Measurements from ENCODE around the gene OSER1.
A peak's percentile ranks its signal among the peaks of the same experiment; 100 is the strongest.

The OSER1 gene

DNA sequence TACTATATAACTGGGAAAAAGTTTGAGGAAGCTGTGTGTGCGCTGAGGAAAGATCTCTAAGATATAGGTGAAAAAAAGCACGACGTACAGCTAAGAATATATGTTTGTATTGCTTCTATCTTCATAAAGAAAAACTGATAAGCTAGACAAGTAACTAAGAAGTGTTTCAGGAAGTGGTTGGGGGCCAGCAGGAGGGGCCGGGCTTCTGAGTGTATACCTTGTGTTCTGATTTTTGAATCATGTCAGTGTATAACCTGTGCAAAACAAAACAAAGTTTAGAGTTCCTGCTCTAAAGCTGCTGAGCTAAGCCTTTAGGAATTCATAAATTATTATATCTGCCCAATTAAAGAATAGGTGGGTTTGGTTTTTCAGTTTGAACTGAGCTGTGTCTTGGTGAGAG, 7.9 kb upstream of the OSER1 start:
- peak overlapping the region; percentile 69 for H3K4me2 ChIP-seq (ENCODE audit: insufficient read depth, low read length)
- H3K4me3 ChIP-seq (ENCODE audit: low read depth in 1 of 2, low read length in 2 of 2), result peak overlapping the region in 1 of 2 experiments; percentile 48; a peak in 1 of 4 replicates
- peak overlapping the region; percentile 70 for H3K27ac ChIP-seq (ENCODE audit: low read length)
- no peak overlapping the region for H2AFZ ChIP-seq (ENCODE audit: low read depth, low read length)
- H3K79me2 ChIP-seq (ENCODE audit: insufficient read depth, low read length), result no peaks in the 10 kb centered on the region
- no peaks in the 10 kb centered on the region for H3K9me3 ChIP-seq (ENCODE audit: insufficient read depth, low read length, severe bottlenecking)
- ATAC-seq (ENCODE audit: insufficient read depth, low read depth) (peak; percentile 65), DNase-seq (peak; percentile 55)
- H4K20me1 ChIP-seq (ENCODE audit: insufficient read depth, low read length), result no peaks in the 10 kb centered on the region
- no peaks in the 10 kb centered on the region for H3K36me3 ChIP-seq (ENCODE audit: insufficient read depth, low read length)
- peak overlapping the region; percentile 38; the same call in 1 of the 2 replicates for H3K9ac ChIP-seq (ENCODE audit: low read depth, low read length)
- peaks cover 40% of the 10 kb centered on the region for H3K4me1 ChIP-seq (ENCODE audit: insufficient read depth, low read length)
- no peaks in the 10 kb centered on the region for H3K27me3 ChIP-seq (ENCODE audit: insufficient read depth, low read length, poor library complexity)
- no peak for TF ChIP-seq EZH2 (IDR thresholded peaks at IDR 0.05; ENCODE audit: borderline replicate concordance, low read depth, low read length, severe bottlenecking)
- TF ChIP-seq, protein P1, sequence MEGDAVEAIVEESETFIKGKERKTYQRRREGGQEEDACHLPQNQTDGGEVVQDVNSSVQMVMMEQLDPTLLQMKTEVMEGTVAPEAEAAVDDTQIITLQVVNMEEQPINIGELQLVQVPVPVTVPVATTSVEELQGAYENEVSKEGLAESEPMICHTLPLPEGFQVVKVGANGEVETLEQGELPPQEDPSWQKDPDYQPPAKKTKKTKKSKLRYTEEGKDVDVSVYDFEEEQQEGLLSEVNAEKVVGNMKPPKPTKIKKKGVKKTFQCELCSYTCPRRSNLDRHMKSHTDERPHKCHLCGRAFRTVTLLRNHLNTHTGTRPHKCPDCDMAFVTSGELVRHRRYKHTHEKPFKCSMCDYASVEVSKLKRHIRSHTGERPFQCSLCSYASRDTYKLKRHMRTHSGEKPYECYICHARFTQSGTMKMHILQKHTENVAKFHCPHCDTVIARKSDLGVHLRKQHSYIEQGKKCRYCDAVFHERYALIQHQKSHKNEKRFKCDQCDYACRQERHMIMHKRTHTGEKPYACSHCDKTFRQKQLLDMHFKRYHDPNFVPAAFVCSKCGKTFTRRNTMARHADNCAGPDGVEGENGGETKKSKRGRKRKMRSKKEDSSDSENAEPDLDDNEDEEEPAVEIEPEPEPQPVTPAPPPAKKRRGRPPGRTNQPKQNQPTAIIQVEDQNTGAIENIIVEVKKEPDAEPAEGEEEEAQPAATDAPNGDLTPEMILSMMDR (IDR thresholded peaks at IDR 0.05; ENCODE audit: borderline replicate concordance, extremely low read depth, low read length, poor library complexity, severe bottlenecking), result no peak

DNA sequence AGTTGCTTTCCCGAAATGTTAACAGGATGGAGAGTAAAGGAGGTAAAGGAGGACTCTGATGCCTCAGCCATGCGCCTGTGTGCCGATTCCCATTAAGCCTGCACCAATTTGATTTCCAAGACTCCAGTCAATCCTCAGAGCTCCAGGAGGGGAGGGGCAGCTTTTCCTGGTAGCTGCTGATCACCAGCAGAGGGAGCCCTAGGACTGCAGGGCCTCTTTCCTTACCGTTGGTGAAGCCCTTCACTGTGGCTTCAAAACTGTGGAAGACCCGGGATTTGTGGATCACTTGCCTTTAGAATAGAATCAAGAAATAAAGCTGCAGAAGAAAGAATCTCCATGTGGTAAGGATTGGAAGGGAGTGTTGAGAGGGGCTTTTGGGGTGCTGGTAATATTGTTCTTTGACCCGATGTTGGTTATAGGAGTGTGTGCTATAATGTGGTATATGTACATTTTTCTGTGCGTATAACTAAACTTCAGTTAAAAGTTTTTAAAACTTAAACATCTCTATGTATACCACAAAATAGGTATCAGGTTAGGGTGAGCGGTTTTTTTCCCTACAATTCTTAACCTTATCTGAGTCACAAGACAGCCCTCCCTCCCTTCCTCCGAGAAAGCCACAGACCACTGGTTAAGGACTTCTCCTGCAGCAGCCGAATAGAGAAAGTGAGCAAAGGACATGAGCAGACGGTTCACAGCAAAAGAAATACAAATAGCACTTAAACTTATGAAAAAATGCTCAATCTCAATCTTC, 6.9 kb upstream of the OSER1 start:
- no peaks in the 10 kb centered on the region for H3K79me2 ChIP-seq (ENCODE audit: insufficient read depth, low read length)
- H4K20me1 ChIP-seq (ENCODE audit: insufficient read depth, low read length), result no peaks in the 10 kb centered on the region
- H3K36me3 ChIP-seq (ENCODE audit: insufficient read depth, low read length), result no peaks in the 10 kb centered on the region
- ATAC-seq (ENCODE audit: insufficient read depth, low read depth) (peak; percentile 74), DNase-seq (peak; percentile 77)
- H3K9ac ChIP-seq (ENCODE audit: low read depth, low read length), result peak overlapping the region; percentile 38
- no peaks in the 10 kb centered on the region for H3K27me3 ChIP-seq (ENCODE audit: insufficient read depth, low read length, poor library complexity)
- H3K4me2 ChIP-seq (ENCODE audit: insufficient read depth, low read length), result peak overlapping the region; percentile 69
- no peaks in the 10 kb centered on the region for H3K9me3 ChIP-seq (ENCODE audit: insufficient read depth, low read length, severe bottlenecking)
- peak overlapping the region; percentile 70 for H3K27ac ChIP-seq (ENCODE audit: low read length)
- peaks cover 40% of the 10 kb centered on the region for H3K4me1 ChIP-seq (ENCODE audit: insufficient read depth, low read length)
- H2AFZ ChIP-seq (ENCODE audit: low read depth, low read length), result peak overlapping the region; percentile 52
- H3K4me3 ChIP-seq (ENCODE audit: low read depth in 1 of 2, low read length in 2 of 2), result peak overlapping the region in 1 of 2 experiments; percentile 48; a peak in 2 of 4 replicates
- TF ChIP-seq EZH2 (IDR thresholded peaks at IDR 0.05; ENCODE audit: borderline replicate concordance, low read depth, low read length, severe bottlenecking), result no peak
- TF ChIP-seq, protein P1 (IDR thresholded peaks at IDR 0.05; ENCODE audit: borderline replicate concordance, extremely low read depth, low read length, poor library complexity, severe bottlenecking), result peak; percentile 100

GRCh38 chr20:44215125-44215524, 4.6 kb upstream of the OSER1 start:
- H4K20me1 ChIP-seq (ENCODE audit: insufficient read depth, low read length), result peaks cover 4% of the 10 kb centered on the region
- TF ChIP-seq, protein P1 (IDR thresholded peaks at IDR 0.05; ENCODE audit: borderline replicate concordance, extremely low read depth, low read length, poor library complexity, severe bottlenecking), result peak; percentile 95
- TF ChIP-seq EZH2 (IDR thresholded peaks at IDR 0.05; ENCODE audit: borderline replicate concordance, low read depth, low read length, severe bottlenecking), result no peak
- no peaks in the 10 kb centered on the region for H3K27me3 ChIP-seq (ENCODE audit: insufficient read depth, low read length, poor library complexity)
- no peaks in the 10 kb centered on the region; the same call in 1 of the 2 replicates for H3K36me3 ChIP-seq (ENCODE audit: insufficient read depth, low read length)
- H3K9me3 ChIP-seq (ENCODE audit: insufficient read depth, low read length, severe bottlenecking), result no peaks in the 10 kb centered on the region
- H3K4me3 ChIP-seq (ENCODE audit: low read depth in 1 of 2, low read length in 2 of 2), result no peak overlapping the region
- no peak overlapping the region for H3K27ac ChIP-seq (ENCODE audit: low read length)
- no peak overlapping the region for H3K4me2 ChIP-seq (ENCODE audit: insufficient read depth, low read length)
- ATAC-seq (ENCODE audit: insufficient read depth, low read depth) (peak; percentile 39), DNase-seq (peak; percentile 79)
- H3K4me1 ChIP-seq (ENCODE audit: insufficient read depth, low read length), result peaks cover 50% of the 10 kb centered on the region
- H3K9ac ChIP-seq (ENCODE audit: low read depth, low read length), result no peak overlapping the region
- no peak overlapping the region for H2AFZ ChIP-seq (ENCODE audit: low read depth, low read length)
- H3K79me2 ChIP-seq (ENCODE audit: insufficient read depth, low read length), result peaks cover 8% of the 10 kb centered on the region
